Suppressor macrophage treated with lipopolysaccharide for 1 hour (primary cell): ENCODE measurements around the gene GPR39.

ENCODE experiments used
- DNase-seq, 3 donors: peaks; one replicate each; pipeline ENCODE4 v3.0.0-alpha.2; 2020 to 2022

The GPR39 gene

DNA sequence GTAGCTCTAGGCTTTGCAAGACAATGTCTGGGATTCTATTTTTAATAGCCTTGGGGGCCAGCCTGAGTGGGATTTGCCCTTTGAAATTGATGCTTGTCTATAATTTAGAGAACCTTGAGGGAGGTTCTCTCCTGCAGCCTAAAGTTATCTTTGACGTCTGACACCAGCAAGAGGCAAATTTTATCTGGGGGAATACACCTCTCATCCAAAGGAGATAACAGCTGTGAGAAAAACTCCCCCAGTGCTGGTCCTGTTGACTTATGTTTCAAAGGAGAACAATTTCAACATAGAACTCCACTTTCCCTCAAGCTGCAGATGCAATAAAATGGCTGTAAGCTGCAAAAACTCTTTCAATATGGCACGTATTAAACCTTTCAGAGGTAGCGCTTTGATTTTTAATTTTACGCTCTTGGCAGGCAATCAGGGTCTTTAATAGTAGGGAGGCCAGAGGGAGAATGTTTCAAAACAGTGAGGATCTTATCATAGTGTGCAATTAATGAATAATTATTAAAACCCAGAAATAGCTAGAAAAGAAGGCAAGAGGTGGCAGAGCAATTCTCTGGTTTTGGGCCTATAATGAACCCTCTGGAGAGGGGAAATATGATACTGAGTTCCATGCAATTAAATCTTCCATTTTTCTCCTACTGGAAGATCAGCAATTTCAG, 191.0 kb downstream of the GPR39 start:
- no peak for DNase-seq

DNA sequence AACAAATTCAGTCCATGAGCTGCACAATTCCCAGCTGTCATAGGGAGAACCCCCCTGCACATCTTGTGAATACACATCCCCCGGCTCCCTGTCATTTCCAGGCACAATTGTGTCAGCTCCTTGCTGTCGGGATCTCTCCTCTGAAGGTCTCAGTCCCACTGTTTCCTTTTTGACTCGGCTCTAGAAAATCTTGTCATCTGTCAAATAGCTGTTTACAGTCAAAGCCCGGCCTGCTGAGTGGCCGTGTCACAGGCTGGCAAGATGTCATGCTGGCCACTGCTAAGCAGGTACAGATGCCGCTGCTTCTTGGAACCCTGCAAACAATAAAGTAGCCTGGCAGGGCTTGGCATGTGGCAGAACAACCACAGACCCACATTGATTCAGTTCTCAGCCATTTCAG, 191.7 kb downstream of the GPR39 start:
- no peak for DNase-seq

DNA sequence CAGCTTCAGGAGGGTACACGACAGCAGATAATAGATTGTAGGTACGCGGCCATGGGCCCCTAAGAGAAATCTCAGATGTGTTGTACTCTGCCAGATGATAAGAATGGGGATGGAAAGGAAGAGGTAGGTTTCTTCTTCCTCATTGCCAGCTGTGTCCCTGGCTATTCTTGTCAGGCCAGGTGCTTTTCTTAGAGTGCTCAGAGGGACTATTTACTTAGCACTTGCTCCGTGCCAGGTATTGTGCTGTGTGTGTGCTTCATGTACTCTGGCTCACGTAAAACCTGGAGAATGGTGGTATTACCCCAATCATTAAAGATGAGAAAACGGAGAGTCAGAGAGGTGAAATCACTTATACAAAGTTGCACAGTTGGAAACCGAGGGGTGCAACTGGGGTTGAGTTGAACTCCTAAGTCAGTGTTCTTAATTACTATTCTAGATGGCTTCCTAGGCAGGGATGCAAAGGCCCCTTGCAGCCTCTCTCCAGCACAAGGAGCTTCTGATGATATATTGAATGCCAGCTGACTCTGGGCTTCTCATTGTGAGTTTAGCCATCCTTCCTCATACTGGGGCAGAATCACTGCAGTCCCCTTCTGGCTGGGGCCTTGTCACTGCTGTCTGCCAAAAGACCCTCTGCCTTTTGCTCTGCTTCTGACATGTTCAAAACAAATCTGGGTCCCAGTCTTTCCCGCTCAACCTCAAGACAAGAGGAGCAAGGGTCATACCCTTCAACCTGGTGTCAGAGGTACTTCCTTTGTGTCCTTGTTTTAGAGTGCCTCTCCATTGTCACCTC, 192.7 kb downstream of the GPR39 start:
- no peak for DNase-seq

DNA sequence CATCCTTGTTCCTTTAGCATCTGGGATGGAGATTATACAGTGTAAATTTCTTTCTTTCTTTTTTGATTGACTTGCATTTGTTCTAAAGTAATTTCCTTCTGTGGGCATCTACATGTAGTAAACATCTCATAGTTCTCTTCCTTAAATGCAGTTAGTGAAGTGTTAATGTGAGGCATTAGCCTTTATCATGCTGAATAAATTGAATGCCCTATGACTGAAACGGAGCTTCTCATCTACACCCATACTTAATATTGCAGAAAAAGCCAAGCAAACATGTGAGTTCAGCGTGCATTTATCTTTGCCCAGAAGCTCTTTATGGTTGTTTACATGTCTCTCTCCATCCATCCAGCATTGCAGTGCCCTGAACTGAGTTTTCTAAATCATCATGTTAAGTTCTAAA, 195.1 kb downstream of the GPR39 start:
- no peak for DNase-seq

DNA sequence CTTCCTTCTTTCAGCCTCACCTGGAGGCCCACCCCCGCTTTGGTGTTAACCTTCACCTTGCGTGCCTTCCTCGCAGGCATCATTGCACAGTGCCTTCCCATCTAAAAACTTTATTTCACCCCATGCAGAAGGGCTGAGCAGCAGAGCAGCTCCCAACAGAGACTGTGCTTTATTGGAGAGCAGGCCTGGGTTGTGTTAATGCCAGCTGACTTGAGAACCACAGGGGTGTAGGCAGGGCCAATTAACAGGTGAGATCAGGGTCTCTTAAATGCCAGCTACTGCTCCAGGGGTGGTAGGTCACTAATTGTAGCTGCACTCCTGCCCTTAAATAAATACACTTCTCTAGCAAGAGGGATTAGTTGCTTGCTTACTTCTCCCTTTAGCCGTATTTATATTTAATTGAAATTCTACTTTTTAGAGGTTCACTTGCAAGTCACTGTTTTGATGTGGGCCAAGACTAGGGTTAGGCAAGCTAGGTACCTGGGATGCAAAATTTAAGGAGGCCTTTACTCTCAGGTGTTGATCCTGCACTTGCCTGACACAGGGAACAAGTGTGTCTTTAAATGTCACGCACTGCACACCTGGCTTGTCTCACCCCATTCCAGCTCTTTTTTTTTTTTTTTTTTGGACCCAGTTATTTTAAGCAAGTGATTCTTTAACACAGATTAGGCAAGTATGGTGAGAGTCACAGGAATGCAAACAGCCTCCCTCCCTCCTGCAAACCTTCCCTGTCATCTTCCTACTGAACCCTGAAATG, 198.9 kb downstream of the GPR39 start:
- no peak for DNase-seq

DNA sequence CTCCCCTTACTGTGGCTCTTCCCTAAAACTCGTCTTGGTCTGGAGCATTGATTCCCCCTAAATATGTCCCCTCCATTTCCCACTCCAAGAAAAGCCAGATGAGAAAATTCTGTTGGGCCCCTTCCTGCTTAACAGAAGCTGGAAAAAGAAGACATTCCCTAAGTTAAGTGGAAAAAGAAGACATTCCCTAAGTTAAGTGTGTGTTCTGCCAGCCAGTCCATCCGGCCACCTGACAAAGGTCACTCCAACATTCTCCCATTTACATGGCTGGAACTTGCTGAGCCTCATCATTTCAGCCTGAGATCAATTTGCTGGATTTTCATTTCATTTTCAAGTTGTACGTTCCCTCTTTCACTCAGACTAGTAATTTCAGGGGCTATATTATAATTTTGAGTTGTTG, 201.4 kb downstream of the GPR39 start:
- no peak for DNase-seq

DNA sequence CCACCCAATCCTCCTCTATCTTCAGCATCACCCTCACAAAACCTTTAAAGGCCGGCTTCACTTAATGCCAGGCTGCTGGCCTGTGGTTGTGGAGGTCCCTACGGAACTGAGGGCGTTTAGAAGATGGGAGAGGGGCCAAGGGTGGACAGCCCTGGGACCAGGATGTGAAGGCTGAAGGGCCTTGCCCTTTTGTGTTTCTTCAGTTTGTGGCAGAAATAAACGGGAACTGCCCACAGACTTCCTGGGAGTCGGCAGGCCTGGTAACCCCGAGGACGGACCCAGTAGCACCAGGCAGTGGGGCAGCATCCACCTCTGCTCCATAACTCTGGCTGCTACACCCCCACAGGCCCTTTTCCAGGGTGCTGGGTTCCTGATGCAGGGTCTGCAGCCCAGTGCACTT, 202.1 kb downstream of the GPR39 start:
- no peak for DNase-seq

DNA sequence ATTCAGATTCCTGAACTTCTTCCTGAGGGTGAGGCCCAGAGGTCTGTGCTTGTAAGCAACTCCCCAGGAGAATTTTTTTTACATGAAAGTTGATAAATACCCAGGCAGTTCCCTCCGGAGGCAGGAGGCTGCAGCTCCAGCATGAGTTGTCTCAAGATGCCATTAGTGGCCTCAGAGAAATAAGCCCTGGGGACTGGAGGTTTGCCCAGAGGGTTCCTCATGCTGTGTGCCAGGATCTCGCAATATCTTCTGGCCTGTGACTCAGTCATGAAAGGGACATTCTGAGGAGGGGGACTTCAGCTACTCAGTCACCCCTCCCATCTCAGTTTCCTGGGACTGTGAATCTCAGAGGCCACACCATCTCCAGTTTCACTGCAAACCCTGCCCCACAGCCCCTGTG, 203.5 kb downstream of the GPR39 start:
- DNase-seq, result peak; percentile 27 to 44 (median 34)

DNA sequence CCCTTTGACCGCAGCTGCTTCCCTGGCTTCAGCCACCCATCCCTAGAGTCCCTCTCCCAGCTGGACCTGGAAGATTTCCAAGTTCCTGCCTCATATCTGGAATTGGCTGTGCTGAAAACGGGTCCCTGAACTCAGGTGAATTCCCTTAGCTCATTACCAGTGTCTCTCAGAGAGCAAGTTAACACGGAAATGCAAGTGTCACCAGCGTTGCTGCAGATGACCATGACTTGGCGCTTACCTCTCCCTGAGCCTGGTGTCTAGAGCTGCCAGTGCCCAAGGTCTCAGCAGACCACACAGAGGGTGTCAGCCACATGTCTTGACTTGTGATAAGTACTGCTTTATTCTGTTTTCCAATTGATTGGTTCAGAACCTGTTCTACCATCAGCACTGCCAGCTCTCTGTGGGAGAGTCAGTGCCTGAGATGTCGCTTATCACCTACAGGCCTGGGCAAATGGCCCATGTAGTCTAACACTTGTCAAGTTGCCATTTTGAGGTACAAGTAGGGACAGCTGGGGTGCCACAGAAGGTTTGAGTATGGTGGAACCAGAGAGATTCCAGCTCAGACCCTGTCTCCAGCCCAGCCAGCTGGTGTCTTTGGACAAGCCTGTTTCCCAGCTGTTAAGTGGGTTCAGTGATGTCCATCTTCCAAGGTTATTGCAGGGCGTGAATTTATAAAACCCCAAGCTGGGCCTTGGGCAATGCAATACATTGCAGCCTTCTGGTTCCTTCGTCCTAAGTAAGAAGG, 204.7 kb downstream of the GPR39 start:
- DNase-seq, result no peak

DNA sequence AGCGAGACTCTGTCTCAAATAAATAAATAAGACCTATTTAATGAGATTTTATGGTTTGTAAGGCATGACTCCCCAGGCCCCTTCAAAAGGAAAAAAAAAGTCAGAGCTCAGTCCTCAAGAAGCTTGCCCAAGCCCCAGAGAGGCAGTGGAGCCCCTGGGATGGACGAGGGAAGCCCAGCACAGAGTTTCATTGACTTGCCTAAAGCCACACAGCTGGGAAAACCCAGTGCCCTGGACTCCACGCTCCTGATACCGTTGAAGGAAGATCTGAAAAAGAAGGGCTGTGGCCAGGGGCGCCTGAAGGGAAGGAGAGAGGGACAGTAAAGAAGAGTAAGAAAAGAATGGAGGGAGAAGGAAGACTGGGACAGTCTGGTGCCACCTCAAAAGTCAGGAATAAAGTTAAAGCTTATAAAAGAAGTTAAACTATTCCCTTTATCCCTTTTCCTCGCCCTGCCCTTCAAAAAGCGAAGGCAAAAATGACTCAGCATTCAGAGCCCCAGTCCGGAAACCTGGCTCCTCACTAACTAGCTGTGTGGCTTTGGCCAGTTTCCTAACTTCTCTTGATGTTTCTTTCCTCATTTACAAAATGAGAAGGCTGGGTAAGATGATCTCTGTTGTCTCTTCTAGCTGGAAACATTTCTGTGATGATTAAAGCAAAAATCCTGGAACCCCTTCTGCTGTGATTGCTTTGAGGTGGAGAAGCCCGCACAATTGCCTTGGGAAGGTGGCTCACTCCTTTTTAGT, 206.7 kb downstream of the GPR39 start:
- DNase-seq, result peak; percentile 32 to 50 (median 44)

DNA sequence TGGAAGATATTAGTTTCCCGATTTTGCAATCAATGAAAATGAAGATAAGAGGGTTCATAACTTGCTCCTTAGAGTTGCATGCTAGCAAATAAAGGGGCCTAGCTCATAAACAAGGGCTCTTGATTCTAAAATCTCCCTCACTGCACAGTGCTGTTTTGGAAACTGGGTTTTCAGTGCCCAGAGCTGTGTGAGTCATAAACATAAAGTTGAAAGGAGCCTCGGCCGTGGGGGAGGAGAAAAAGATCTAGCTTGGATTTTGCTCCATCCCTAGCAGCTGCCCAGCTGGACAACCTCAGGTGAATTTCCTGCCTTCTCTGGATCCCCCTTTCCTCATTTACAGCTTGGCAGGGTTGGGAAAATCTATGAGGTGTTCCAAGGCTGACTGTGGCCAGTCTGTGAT, 210.9 kb downstream of the GPR39 start:
- no peak for DNase-seq

DNA sequence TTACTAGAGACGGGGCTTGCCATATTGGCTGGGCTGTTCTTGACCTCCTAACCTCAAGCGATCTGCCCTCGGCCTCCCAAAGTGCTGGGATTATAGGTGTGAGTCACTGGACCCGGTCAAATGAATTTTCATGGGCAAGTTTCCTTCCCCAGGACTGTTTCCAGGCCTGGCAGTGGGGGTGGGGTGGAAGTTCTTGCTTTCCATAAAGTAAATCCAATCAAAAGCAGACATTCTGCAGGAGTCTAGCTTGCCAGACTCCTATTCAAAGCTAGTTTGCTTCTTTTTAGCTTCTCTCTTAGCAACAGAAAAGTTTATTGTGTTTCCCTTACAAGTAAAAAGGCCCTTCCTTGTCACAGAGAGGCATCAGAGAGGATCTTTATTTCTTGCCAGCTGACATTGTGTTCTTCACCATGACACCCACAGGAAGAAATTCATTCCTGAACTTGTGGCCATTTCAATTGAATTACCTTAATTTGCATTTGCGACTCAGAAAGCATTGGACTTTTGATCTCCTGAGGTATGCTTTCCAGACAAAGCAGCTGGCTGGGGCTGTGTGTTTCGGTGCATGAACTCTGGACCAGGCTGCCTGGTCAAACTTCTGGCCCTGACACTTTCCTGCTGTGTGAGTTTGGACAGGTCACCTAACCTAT, 215.5 kb downstream of the GPR39 start:
- DNase-seq, result no peak

DNA sequence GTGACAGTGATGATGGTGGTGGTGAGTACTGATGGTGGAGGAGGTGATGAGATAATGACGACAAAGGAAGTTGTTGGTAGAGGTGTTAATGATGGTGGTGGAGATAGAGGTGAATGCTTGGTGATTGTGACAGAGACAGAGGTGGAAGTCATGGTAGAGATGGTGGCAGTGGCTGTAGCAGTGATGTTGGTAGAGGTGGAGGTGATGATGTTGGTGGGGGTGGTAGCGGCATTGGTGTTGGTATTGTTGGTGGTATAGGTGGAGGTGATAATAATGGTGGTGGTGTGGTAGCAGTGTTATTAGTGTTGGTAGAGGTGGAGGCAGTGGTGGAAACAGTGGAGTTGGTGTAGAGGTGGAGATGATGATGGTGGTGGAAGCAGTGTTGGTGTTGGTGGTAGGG, 217.0 kb downstream of the GPR39 start:
- no peak for DNase-seq

DNA sequence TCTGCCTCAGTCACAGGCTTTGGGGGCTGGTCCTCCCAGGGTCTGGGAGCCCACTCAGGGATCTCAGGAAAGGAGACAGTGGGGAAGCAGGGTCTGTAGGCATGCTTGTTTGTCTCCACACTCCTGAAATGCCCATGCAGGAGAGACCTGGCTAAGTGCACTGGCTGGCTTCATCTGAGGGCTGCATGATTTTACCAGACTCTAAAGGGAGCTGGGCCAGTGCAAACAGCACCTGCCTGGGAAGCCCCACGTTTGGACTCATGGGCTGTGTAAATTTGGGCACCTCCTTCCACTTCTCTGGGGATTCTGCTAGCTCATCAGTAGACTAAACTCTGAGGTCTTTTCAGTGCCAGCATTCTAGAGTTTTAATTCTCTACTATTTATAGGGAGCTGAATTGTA, 219.7 kb downstream of the GPR39 start:
- no peak for DNase-seq

DNA sequence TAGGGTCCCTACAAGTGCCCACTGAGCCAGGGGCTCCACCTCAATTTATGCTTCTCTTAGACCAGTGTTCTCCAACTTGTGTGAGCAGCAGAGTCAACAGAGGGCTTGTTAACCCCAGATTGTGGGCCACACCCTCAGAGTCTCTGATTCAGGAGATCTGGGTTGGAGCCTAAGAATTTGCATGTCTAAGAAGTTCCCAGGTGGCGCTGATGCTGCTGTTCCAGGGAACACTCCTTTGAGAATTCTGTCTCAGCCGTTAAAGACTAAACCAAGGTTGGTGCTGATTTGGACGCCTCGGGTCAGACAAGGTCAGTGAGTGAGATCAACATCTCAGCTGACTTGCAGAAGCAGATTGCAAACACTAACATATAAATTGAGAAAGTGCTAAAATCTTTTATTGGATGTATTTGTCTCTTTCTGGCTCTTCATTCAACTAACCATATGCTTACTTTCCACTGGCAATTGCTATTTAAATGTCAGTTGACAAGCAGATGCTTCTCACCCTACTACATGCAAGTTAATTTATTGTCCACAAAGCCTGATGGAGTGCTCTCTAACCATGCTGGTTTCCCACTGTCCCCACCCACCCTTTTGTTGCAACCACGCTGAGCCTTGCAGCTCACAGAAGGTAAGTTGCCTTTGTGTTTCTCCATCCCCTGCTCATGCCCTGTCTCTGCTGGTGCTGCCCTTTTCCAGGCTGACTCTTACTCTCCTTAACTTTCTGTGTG, 221.9 kb downstream of the GPR39 start:
- no peak for DNase-seq

DNA sequence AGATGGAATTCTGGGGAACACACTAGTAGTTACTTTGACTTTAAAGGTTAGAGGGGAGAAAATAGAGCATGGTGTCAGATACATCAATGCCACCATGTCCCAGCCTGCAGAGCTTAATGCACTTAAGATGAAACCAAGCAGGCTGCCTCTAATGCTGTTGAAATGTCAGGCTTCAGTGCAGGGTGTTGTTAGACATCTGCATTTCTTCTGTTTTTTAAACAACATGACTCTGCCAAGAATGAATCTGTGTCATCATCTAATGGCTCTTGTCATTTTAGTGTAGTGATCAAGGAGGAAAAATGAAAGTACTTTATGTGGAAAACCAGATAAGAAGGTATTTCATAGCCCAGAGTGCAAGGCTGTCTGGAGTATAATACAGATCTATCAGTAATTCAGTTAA, 223.5 kb downstream of the GPR39 start:
- no peak for DNase-seq

DNA sequence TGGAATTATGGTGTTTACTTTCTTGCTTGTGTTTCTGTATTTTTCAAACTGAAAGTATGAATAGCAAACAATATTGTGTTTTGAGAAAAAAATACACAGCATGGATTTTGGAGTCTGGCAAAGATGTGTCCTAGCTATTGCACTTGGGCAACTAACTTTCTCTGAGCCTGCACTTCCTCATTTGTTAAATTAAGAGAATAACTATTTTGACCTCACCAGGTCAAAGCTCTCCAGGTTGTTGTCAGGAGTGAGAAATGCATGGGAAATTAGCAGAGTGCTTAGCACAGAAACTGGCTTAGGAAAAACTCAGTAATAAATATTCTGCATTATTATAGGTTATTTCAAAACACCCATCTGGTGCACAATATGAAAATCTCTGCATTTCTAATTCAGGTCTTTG, 225.2 kb downstream of the GPR39 start:
- no peak for DNase-seq

DNA sequence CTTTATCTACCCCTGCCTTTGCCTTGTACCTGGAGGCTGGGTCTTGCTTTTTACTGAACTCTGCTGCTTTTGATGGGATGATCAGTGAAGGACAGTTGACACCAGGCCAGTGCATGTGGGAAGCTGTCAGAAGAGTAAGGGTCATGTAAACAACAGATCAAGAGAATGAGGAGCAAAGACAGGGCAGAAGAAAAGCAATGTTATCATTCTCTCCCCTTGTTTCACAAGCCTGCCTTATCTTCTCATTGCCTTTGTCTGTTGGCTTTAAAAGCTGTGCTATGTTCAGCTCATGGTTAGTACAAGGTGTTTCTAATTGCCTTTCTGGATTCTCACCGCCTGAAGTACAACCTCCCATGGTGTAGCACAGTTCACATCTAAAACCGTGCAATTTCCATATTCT, 225.8 kb downstream of the GPR39 start:
- DNase-seq, result no peak

DNA sequence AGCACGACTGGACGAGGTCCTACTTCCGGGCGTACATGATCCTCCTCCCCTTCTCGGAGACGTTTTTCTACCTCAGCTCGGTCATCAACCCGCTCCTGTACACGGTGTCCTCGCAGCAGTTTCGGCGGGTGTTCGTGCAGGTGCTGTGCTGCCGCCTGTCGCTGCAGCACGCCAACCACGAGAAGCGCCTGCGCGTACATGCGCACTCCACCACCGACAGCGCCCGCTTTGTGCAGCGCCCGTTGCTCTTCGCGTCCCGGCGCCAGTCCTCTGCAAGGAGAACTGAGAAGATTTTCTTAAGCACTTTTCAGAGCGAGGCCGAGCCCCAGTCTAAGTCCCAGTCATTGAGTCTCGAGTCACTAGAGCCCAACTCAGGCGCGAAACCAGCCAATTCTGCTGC, 228.6 kb downstream of the GPR39 start:
- DNase-seq, result no peak

DNA sequence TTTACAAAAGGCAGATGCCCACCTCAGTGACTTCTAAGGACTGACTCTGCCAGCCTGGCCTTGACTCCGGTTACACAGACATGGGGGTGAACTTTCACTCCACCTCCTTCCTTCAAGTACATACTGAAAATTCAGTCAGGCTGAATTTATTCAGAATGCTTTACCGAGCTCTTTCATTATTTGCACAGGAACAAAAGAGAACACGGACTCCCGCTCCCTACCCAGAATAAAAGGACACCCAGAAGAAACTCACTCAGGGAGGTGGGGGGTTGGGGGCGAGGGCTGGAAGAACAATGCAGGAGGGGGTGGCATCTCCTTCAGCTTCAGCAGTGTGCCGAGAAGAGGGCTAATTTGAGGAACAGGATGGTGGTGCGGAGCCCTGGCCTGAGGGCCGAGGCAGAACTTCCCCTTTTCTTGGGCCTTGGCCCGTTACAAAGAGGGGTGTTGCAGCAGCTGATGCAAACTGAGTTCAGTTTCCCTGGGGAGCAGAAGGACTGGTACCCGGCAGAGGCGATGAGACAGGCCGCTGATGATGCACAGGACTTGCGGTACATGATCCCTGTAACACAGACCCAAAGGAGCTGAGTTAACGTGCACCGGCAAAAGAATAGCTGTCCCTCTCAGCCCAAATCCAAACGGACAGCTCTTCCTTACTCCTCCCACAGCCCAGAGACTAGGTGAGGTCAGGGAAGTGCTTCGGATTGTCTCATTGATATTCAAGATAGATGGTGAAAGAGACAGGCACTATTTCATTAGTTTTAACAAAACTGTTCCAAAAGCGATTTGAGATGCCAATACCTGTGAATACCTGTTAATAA, 229.3 kb downstream of the GPR39 start:
- DNase-seq, result peak; percentile 43 to 61 (median 51)
